IPS DF 6.9 (cell line): ENCODE results near the gene POMGNT1.

ENCODE experiments used
- DNase-seq: peaks from one replicate; pipeline ENCODE4 v3.0.0-alpha.2; 2013; ENCODE audit warnings: low read depth, low spot score
- H3K27ac ChIP-seq: one replicate; pipeline ENCODE4 v1.5.1; 2013; ENCODE audit warnings: low read length, control low read depth
- H3K27me3 ChIP-seq: 2 replicates; pipeline ENCODE4 v1.6.1; 2013; ENCODE audit warnings: mild to moderate bottlenecking, low read length; ENCODE audit not compliant: control insufficient read depth, insufficient read depth
- H3K36me3 ChIP-seq: 2 replicates; pipeline ENCODE4 v1.6.1; 2013; ENCODE audit warnings: low read length; ENCODE audit not compliant: control insufficient read depth, insufficient read depth
- H3K4me1 ChIP-seq: 2 replicates; pipeline ENCODE4 v1.6.1; 2013; ENCODE audit warnings: low read length; ENCODE audit not compliant: control insufficient read depth, insufficient read depth
- H3K4me3 ChIP-seq: 2 replicates; pipeline ENCODE4 v1.5.1; 2013; ENCODE audit warnings: mild to moderate bottlenecking, low read length
- H3K9me3 ChIP-seq: 2 replicates; pipeline ENCODE4 v1.6.1; 2013; ENCODE audit warnings: low read length, inconsistent platforms; ENCODE audit not compliant: control insufficient read depth, insufficient read depth
- WGBS: extraction: QIAGEN DNeasy Blood & Tissue Kit; methylation state at CpG from one replicate; pipeline ENCODE4 v1.1.7; 2013; ENCODE audit warnings: mixed read lengths, missing lambda C conversion rate; ENCODE audit not compliant: insufficient read length, insufficient coverage; 5-methylcytosine and 5-hydroxymethylcytosine counted together

Gene POMGNT1

DNA sequence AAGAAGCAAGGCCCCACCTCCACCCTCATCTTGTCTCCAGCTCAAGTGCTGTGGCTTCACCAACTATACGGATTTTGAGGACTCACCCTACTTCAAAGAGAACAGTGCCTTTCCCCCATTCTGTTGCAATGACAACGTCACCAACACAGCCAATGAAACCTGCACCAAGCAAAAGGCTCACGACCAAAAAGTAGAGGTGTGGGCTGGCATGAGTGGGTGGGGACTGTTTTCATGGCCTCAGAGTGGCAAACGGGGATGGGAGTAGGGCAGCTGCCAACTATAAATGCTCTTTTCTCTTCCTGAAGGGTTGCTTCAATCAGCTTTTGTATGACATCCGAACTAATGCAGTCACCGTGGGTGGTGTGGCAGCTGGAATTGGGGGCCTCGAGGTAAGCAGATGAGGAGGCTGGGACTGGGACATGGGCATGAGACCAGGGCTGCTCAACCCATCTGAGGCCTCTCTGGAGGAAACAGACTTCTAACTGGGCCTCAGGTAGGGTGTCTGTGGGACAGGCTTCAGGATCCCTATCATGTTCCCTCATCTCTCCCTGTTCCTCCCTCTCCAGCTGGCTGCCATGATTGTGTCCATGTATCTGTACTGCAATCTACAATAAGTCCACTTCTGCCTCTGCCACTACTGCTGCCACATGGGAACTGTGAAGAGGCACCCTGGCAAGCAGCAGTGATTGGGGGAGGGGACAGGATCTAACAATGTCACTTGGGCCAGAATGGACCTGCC, 13.1 kb downstream of the POMGNT1 start:
- Histone ChIP-seq H3K4me1 (no peaks in the 10 kb centered on the region; the same call in 1 of the 2 replicates), H3K4me3 (no peak overlapping the region), H3K9me3 (no peaks in the 10 kb centered on the region), H3K36me3 (no peaks in the 10 kb centered on the region), H3K27ac (no peak overlapping the region), H3K27me3 (no peaks in the 10 kb centered on the region; the same call in 1 of the 2 replicates)
- no peak for DNase-seq
- WGBS, result no CpG with 5 or more reads among the region's 7 CpGs

DNA sequence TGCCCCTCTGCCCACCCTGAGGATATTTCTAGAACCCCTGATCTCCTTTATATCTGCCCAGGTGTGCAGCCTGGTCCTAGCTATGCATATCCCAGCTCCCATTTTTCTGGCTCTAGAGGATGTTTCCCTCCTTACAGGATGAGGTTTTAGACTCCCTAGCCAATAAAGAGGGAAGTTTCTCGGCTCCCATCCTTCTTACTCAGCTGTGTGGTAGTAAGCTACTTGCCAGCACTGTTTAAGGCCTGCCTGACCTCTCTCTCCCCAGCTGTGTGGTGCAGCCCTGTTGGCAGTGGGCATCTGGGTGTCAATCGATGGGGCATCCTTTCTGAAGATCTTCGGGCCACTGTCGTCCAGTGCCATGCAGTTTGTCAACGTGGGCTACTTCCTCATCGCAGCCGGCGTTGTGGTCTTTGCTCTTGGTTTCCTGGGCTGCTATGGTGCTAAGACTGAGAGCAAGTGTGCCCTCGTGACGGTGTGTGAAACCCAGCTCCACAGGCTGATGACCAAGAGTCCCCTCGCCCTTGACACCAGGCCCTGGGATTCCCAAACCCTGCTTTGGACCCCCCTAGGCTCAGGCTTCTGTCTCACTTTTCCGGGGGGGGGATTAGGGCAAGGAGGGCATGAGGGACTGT, 14.2 kb downstream of the POMGNT1 start:
- no peaks in the 10 kb centered on the region; the same call in 1 of the 2 replicates for H3K27me3 ChIP-seq
- no peaks in the 10 kb centered on the region for H3K36me3 ChIP-seq
- no peak overlapping the region for H3K4me3 ChIP-seq
- DNase-seq, result no peak
- H3K4me1 ChIP-seq, result peaks cover 2% of the 10 kb centered on the region; the same call in 1 of the 2 replicates
- no peaks in the 10 kb centered on the region for H3K9me3 ChIP-seq
- no CpG with 5 or more reads among the region's 12 CpGs for whole genome bisulfite sequencing
- H3K27ac ChIP-seq, result no peak overlapping the region

DNA sequence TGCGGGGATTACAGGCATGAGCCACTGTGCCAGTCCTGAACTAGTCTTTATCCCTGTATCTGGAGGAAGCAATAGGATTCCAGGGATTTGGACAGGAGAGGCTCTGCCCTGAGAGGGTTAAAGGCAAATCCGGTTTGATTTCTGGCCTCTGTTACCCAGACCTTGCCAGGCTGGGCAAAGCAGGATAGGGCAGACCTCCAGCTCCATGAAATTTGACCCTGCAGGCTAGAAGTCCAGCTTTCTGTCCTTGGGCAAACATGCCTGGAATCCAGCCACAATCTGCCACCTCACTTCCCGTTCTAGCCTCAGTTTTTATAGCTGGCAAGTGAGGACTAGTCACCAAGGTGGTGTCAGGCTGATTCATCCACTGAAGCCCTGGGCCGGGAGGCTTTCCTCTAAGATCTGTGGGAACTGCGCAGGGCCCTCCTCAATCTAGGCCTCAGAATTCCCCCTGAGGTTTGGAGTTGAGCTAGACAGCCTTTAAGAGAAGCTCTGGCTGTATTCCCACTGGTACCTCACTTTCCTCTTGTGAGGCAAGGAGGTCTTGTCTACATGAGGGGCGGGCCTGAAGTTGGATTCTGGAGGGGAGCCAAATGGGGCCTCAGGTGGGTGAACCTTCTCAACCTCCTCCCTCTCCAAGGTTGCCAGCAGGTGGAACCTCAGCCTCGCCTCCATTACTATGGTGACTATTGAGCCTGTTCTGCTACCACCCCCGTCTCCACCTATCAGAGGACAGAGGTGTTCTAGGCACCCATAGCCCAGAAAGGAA, 15.0 kb downstream of the POMGNT1 start:
- no peak for DNase-seq
- no peak overlapping the region for H3K4me3 ChIP-seq
- no peak overlapping the region for H3K27ac ChIP-seq
- no peaks in the 10 kb centered on the region for H3K9me3 ChIP-seq
- WGBS, result no CpG with 5 or more reads among the region's 8 CpGs
- H3K36me3 ChIP-seq, result no peaks in the 10 kb centered on the region
- H3K4me1 ChIP-seq, result peaks cover 2% of the 10 kb centered on the region; the same call in 1 of the 2 replicates
- H3K27me3 ChIP-seq, result no peaks in the 10 kb centered on the region; the same call in 1 of the 2 replicates

DNA sequence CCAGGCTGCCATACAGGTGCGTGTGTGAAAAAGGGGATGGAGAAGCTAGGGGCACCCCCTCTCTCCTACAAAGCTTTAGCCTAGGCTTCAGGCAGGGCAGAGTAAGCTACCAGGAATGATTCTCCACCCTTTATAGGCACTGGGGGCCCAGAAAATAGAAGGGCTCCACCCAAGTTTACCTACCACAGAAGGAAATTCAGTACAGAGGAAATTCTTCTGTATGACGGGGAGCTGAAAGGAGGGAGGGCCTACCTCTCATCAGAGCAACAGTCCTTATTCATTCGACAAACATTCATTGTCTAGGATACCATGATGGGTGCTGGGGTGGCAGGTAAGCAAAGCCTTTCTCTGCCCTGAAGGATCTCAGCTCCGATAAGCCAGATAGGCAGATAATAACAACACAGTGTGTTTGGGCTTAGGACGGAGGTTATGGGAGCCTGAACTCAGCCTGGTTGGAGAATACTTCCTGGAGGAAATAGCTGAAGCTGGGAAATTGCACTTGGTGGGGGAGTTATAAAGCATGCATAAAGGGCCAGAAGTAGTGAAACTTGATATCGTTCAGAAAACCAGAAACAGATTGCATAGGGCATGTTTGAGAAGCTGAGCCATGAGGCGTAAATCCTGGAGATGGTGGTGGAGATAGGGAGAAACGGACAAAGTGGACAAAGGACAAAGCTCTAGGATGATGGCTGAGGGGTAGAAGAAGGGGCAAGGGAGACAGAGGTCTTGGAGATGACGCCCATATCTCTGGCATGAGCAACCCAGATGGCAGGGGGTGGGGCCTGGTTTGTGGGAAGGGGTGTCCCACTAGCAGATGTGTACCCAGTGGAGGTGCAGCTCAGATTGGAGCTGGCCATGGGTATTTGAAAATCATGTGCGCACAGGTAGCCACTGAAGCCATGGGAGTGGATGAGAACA, 16.6 kb downstream of the POMGNT1 start:
- Histone ChIP-seq H3K4me1 (peaks cover 2% of the 10 kb centered on the region; the same call in 1 of the 2 replicates), H3K9me3 (no peaks in the 10 kb centered on the region), H3K4me3 (no peak overlapping the region), H3K36me3 (no peaks in the 10 kb centered on the region), H3K27ac (no peak overlapping the region), H3K27me3 (no peaks in the 10 kb centered on the region; the same call in 1 of the 2 replicates)
- DNase-seq, result no peak
- WGBS, result no CpG with 5 or more reads among the region's 10 CpGs

DNA sequence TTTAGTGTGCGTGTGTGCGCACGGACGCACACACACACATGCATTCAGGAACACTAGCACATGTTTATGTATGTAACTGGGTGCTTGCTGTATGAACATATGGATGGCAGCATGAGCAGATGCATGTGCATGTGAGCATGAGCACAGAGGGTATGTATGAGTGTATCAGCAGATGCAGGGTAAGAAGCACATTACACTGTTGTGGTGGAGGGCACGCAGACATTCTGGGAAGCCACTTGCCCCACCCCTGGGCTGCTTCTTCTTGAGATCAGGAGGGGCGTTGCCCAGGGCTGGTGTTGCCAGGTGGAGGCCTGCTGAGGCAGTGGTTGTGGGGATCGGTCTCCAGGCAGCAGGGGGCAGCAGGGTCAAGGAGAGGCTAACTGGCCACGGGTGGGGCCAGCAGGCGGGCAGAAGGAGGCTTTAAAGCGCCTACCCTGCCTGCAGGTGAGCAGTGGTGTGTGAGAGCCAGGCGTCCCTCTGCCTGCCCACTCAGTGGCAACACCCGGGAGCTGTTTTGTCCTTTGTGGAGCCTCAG, 18.1 kb downstream of the POMGNT1 start:
- H3K9me3 ChIP-seq, result no peaks in the 10 kb centered on the region
- WGBS, result no CpG with 5 or more reads among the region's 12 CpGs
- H3K4me3 ChIP-seq, result no peak overlapping the region
- H3K36me3 ChIP-seq, result no peaks in the 10 kb centered on the region
- no peaks in the 10 kb centered on the region; the same call in 1 of the 2 replicates for H3K27me3 ChIP-seq
- DNase-seq, result no peak
- no peak overlapping the region for H3K27ac ChIP-seq
- H3K4me1 ChIP-seq, result peaks cover 2% of the 10 kb centered on the region; the same call in 1 of the 2 replicates

DNA sequence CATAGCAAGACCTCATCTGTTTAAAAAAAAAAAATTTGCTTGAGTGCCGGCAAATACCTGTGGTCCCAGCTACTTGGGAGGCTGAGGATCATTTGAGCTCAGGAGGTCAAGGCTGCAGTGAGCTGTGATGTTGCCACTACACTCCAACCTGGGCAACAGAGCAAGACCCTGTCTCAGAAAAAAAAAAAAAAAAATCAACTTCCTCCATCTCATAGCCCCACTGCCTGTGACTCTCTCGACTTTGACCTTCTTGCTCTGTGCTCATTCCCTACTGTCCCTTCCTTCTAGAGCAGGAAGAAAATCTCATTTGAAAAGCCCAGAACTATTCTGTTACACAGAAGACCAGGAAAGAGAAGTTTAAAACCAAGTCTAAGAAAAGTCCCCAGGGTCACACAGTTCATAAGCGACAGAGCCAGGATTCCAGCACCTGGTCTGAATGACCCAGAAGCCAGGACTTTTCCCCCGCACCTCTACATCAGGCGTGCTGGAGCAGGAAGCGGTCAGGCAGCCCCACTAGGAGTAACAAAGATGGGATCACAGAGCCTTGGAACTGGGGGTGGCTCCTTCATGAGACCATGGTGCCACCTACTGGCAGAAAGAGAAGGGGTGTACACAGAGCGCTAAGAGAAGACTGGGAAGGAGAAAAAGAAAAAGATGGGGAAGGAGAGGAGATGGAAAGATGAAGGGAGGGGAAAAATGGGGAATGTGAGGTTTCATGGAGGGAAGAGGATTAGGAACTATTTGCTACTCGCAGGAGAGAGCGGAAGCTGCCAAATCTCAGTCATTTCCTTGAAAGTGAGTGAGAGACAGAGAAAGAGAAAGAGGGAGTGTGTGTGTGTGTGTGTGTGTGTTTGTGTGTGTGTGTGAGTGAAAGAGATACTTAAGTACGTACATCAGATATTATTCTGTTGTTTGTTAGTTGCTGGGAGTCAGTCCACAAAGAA, 18.8 kb downstream of the POMGNT1 start:
- no peaks in the 10 kb centered on the region for H3K9me3 ChIP-seq
- peak; percentile 72 for DNase-seq
- H3K4me1 ChIP-seq, result peaks cover 2% of the 10 kb centered on the region; the same call in 1 of the 2 replicates
- no peak overlapping the region for H3K4me3 ChIP-seq
- no peaks in the 10 kb centered on the region; the same call in 1 of the 2 replicates for H3K27me3 ChIP-seq
- H3K36me3 ChIP-seq, result no peaks in the 10 kb centered on the region
- WGBS, result 100% methylated on average over 1 of the region's 10 CpGs
- no peak overlapping the region for H3K27ac ChIP-seq

DNA sequence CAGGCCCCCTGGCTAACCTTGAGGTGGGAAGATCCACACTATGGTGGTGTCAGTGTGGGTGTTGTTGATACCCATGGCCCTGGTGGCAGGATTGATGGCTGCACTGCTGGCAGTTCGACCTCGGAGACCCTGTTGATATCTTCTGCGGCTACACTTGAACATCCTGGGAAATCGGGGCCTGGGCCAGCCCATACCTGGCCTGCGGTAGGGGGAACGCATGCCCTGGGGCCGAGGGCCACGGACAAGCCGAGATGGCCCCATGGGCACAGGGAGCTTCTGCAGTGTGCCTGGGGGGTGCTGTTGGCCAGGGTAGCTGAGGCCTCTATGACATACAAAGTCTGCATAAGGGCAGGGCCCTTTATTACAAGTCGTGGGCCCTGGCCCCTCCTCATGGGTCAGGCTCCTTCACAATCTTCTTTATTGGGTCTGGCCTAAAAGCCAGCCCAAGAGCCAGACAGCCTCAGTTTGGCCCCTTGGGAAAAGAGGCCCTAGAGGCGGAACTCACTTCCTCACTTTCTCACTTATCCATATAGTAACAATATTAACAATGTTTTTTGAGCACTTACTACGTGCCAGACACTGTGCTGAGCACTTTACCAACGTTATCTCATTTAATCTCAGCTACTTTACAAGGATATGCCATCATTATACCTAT, 21.9 kb downstream of the POMGNT1 start, which contains the start of gene P3R3URF:
Gene P3R3URF, minus strand, starts transcription at position 278 of the 655 bp plus-strand sequence. Its CDS starts 17 bp downstream, at position 261.
- WGBS, result no CpG with 5 or more reads among the region's 13 CpGs
- Histone ChIP-seq H3K4me1 (peaks cover 3% of the 10 kb centered on the region), H3K36me3 (no peaks in the 10 kb centered on the region), H3K4me3 (no peak within 1 kb of the TSS), H3K27me3 (no peaks in the 10 kb centered on the region), H3K27ac (no peak within 1 kb of the TSS), H3K9me3 (no peaks in the 10 kb centered on the region)
- no peak for DNase-seq

DNA sequence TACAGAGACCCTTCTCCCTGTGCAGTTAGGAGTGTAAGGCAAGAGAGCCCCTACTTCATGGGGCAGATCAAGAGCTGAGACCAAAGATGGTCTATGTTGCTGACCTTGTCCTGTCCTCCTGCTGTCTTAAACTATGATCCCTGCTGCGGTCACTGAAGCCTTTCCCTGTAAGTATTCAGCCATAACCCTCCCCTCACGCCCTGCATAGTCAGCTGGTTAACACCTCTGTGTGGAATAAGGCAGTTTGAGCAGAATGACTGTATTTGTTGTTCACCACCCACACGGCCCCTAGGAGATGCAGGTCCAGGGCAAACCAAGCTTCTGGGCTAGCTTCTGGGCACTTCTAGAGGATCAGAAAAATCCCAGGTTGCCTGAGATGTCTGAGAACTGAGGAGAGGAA, 23.0 kb downstream of the POMGNT1 start:
- WGBS, result no CpG with 5 or more reads among the region's 3 CpGs
- no peak overlapping the region for H3K27ac ChIP-seq
- H3K9me3 ChIP-seq, result no peaks in the 10 kb centered on the region
- H3K4me3 ChIP-seq, result no peak overlapping the region
- no peaks in the 10 kb centered on the region for H3K36me3 ChIP-seq
- no peaks in the 10 kb centered on the region for H3K27me3 ChIP-seq
- H3K4me1 ChIP-seq, result peaks cover 3% of the 10 kb centered on the region
- DNase-seq, result no peak
